Embryonic facial prominence (tissue), 1 donor: Measurements from ENCODE around the gene HPCAL4.

ENCODE experiments used
- DNase-seq: peaks from one replicate; pipeline ENCODE4 v3.0.0-alpha.2; 2016; ENCODE audit errors: extremely low spot score

The HPCAL4 gene

GRCh38 chr1:39650431-39650830, 40.8 kb downstream of the HPCAL4 start:
- DNase-seq, result no peak

GRCh38 chr1:39649636-39650185, 41.5 kb downstream of the HPCAL4 start:
- DNase-seq, result no peak

DNA sequence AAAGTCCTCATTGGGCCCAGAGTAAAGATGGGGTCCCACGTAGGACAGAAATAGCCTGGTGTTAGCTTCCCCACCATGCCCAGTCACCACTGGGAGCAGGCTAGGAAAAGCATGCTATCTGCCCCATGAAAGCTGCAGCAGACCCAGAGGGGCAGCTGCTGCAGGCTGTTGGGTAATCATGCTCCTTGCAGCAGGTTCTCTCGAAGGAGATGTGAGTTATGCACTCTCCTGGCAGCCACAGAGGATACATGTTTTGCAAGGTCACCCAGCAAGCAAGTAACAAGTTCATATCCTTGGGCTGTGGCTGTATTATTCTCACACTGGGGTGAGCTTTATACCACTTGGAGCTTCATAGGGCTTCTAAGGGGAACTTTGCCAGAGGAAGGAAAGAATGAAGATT, 42.7 kb downstream of the HPCAL4 start:
- no peak for DNase-seq

- no peak for DNase-seq
Observed at GRCh38 chr1:39647247-39647646, 44.0 kb downstream of the HPCAL4 start.

DNA sequence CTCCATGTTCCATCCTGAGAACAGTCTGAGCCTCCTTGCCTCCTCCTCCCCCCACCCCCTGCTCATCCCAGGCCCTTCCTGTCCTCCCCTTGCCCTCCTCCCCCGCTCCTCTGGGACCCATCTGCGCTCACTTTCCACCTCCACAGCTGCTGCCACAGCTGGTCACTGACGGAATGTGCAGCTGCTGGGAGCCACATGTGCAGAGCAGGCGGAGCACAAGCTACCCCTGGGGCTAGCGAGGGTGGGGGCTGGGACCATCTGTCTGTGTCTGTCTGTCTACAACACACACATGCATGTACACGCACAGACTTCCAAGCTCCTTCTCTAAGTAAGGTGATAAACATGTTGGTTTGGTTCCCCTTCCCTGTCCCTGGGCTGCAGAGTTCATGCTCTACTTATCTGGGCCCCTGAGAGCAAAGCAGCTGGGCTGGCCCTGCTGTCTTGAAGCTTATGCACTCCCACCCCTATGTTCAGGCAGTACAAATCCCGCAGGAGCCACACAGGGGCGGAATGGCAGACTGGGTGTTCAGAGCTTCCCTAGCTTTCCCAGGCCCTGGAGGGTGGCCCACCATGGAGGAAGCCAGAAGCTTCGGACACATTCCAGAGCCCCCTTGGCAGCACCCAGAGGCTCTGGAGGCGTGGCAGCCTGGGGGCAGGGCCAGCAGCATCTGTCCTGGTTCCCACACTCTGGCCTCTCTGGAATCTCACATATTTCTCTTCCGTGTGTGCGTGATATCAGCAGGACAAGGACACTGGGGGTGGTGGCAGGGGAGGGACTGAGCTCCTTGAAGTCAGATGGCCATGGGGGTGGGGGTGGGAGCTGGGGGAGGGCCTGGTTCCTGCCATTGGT, 44.8 kb downstream of the HPCAL4 start:
- peak; percentile 45 for DNase-seq

- no peak for DNase-seq
Observed at GRCh38 chr1:39645411-39646043, 45.7 kb downstream of the HPCAL4 start.

DNA sequence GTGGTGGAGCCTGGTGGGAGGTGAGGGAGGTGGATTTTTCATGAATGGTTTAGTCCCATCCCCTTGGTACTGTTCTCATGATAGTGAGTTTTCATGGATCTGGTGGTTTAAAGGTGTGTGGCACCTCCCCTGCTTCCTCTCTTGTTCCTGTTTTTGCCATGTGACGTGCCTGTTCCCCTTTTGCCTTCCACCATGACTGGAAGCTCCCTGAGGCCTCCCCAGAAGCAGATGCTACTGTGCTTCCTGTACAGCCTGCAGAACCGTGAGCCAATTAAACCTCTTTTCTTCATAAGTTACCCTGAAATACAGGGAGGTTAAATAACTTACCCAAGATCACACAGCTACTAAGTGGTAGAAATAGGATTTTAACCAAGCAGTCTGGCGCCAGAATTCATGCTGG, 47.5 kb downstream of the HPCAL4 start:
- DNase-seq, result no peak

- no peak for DNase-seq
Observed at GRCh38 chr1:39642796-39643195, 48.4 kb downstream of the HPCAL4 start.

- DNase-seq, result no peak
Observed at GRCh38 chr1:39640861-39641260, 50.4 kb downstream of the HPCAL4 start.

- no peak for DNase-seq
Observed at GRCh38 chr1:39639305-39640130, 51.7 kb downstream of the HPCAL4 start, which contains the start of gene HEYL. Gene HEYL (minus strand): TSS chr1:39639643. CDS start chr1:39639625, 18 bp downstream.

- DNase-seq, result no peak
Observed at GRCh38 chr1:39638965-39639304, 52.3 kb downstream of the HPCAL4 start.

GRCh38 chr1:39637361-39637760, 53.9 kb downstream of the HPCAL4 start:
- DNase-seq, result no peak

DNA sequence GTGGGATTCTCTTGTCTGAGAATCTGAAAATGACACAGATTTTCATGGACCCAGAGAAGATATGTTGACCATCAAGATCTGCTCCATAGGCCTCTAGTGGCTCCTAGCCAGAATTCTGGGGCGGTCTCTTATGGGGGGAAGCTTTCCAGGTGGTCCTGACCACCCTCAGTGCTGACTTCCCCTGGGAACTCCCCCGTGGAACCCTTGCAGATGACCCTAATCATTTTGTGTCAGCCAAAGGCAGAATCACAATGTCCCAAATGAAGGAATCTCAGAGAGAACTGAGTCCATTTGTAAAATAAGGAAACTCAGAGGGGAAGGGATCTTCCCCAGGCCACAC, 55.4 kb downstream of the HPCAL4 start:
- DNase-seq, result no peak

DNA sequence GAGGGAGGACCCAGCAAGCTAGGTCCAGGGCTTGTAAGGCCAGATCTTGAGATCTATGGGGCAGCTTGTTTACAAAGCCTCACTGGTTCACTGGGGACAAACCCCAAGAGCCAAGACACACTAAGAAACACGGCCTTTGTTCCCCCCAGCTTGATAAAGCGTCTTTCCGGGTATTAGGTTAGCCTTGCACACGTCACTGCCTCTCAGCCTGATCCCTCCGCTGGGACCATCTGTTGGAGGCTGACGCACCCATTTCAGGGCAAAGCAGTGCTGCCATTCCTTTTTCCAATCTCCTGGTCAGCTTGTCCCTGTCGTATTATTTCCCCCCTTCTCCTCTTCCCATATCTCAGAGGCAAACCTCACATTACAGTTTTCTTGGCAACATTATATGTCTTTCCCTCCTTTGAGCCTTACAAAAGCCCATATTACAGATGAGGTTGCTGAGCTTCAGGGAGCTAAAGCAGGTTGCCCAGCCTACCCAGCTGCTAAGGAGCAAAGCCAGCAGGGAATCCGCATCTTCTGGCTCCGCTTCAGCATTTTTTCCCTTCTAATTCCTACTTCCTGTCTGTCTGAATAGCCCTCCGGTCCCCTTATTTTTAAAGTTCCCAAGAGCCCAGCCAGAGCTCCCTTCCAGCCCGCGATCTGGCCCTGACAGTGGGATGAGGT, 55.9 kb downstream of the HPCAL4 start:
- DNase-seq, result no peak

GRCh38 chr1:39633422-39633821, 57.8 kb downstream of the HPCAL4 start:
- no peak for DNase-seq

DNA sequence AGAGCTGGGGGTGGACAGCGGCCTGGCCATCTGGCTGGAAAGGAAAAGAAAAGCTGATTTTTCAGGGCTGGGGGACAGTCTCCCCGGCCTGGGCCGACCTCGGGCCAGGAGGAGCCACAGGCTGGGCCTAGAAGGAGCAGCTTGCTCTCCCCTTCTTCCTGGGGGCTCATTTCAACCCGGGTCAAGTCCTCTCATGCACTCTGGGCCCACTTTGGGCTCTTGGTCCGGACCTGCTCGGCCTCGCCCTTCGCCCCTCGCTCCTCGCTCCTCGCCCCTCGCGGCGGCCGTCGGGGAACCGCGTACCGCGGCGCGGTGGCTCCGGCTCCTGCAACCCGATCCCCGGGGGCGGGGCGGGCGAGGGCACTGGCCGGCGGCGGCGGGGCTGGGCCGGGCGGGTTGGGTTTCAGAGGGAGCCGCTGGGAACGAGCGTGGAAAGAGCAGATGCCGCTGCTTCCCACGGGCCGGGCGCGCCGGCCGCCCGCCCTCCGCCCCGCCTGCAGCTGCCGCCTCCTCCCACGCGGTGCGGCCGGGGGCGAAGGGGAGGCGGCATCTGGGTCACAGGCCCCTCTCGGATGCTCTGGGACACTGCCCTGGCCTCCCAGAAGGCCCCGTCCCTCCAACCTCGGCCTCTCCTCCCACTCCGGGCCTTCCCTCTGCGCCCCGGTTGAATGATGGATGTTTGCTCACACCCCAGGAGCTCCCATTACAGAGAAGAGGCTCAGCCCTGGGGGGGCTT, 58.4 kb downstream of the HPCAL4 start:
- no peak for DNase-seq

DNA sequence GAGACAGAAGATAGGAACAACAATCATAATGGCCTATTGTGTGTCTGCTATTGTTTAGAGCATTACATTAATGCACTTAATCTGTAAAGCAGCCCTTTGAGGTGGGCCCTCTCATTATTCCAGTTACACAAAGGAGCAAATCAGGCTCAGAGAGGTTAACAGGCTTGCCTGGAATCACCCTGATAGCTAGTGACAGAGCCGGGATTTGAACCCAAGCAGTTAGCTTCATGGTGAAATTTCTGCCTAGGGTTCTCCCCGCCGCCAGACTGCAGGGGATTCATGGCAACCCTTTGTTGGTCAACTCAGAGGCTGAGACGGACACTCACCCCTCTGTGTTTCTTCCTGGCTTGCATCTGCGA, 58.9 kb downstream of the HPCAL4 start:
- DNase-seq, result no peak

DNA sequence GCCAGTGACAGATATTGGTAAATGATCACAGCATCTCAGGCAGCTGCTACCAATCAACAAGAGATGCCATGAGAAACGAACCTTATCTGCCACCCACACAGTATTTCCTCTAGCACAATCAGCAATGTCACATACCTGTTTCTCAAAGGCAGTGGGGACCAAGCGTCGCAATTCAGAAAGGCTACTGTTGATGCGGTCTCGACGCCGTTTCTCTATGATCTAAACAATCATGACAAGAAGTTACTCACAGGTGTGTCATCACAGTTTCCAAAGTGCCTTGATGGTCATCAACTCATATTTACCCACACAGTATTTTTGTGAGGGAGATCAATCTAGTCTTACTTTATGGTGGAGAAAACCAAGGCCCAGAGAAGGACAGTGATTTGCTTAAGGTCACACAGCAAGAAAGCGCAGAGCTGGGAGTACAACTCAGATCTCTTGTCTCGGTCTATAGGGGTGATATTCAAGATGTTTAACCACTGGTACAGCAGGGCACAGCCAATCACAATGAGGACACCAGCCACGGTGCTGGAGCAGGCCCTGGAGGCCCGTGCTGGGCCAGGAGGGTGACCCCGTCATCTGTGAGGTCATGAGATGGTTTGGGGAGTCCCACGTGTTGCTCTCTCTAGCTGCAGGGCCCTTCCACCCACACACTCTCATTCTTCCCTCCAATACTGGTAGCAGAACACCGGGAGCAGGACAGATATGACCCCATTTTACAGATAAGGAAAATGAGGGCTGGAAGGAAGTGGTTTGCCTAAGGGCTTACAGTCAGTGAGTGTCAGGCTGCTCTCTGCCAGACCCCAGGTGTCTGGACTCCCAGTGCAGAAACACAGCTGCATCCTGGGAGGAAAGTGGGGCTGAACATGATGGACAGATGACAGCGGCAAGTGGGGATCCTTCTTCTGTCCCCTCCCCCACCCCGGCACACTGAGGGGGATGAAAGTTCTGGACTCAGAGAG, 59.6 kb downstream of the HPCAL4 start:
- no peak for DNase-seq

- no peak for DNase-seq
Observed at GRCh38 chr1:39628807-39629350, 62.4 kb downstream of the HPCAL4 start.
